AG04450 (cell line): ENCODE results near the gene PRPSAP1. TPM values are rescaled to one million over a fixed set of nuclear protein-coding genes. Genes with fewer than 3 reads are reported as not detected.
"Not testable (repeated sequence)": the region's sequence is repeated elsewhere in the genome, so short reads cannot be mapped to it uniquely, and the experiment has no call there.

Experiments used
- CTCF ChIA-PET: fragments of 300-600, 350-600 bp; formaldehyde crosslinking; extraction: SDS; loops from one replicate; lab custom pipeline; 2022; ENCODE audit warnings: antibody characterized with exemption, inconsistent platforms; lab: Charles Lee
- POLR2A ChIA-PET: fragments of 350-600 bp; formaldehyde crosslinking; extraction: SDS; loops from one replicate; lab custom pipeline; 2021; ENCODE audit warnings: antibody characterized with exemption, inconsistent platforms; lab: Yijun Ruan, JAX
- DNase-seq: peaks from one replicate; pipeline ENCODE4 v3.0.0-alpha.2; 2011; ENCODE audit warnings: low read depth, low spot score
- H3K27ac ChIP-seq: one replicate; pipeline ENCODE4 v1.5.1; 2012; ENCODE audit warnings: low read depth, low read length, control low read depth
- H3K27me3 ChIP-seq: one replicate; pipeline ENCODE4 v1.6.0; 2012; ENCODE audit warnings: low read length; ENCODE audit not compliant: control insufficient read depth, insufficient read depth
- H3K4me3 ChIP-seq: 2 replicates; pipeline ENCODE4 v1.5.1; 2011; ENCODE audit warnings: mild to moderate bottlenecking, low read depth, low read length, control low read depth
- H3K9me3 ChIP-seq: 2 replicates; pipeline ENCODE4 v1.5.1; 2012; ENCODE audit warnings: low read length; ENCODE audit not compliant: control insufficient read depth, insufficient read depth
- CTCF ChIP-seq: IDR thresholded peaks from 2 replicates; pipeline ENCODE4 v1.5.1; 2011; ENCODE audit warnings: low read depth, low read length, control low read depth, inconsistent platforms
- polyA plus RNA-seq: library from polyadenylated mRNA; depleted of rRNA; stranded (reverse); fragments of >200 nt; gene quantifications from 2 replicates; pipeline ENCODE4 v1.2.3, GENCODE V29; 2011

Gene PRPSAP1
- polyA plus RNA-seq, 1 experiment = 49.9 TPM

GRCh38 chr17:76268991-76269981 is 84.4 kb downstream of the PRPSAP1 start:
- no peak for TF ChIP-seq CTCF
- no peak overlapping the region for H3K4me3 ChIP-seq
- no peaks in the 10 kb centered on the region for H3K27me3 ChIP-seq
- H3K9me3 ChIP-seq = no peaks in the 10 kb centered on the region
- no peak for DNase-seq
- CTCF ChIA-PET = interaction anchor here (0.6 to 3.9 kb wide), 4 partner anchors 10 to 148 kb away, joined by 3 to 47 read pairs (median 4); no protein-coding TSS in a partner anchor
- H3K27ac ChIP-seq = no peak overlapping the region
- POLR2A ChIA-PET = interaction anchor here (0.5 to 0.6 kb wide), 2 partner anchors 36 to 109 kb away, joined by 5 to 6 read pairs; no protein-coding TSS in a partner anchor

- Histone ChIP-seq H3K27ac (no peak overlapping the region), H3K27me3 (no peaks in the 10 kb centered on the region), H3K9me3 (no peaks in the 10 kb centered on the region), H3K4me3 (no peak overlapping the region)
- TF ChIP-seq CTCF = no peak
- ChIA-PET CTCF (interaction anchor here (1.1 to 3.9 kb wide), 2 partner anchors 11 to 14 kb away, joined by 4 to 47 read pairs; no protein-coding TSS in a partner anchor), POLR2A (interaction anchor here (0.6 to 1.2 kb wide), 2 partner anchors 22 to 162 kb away, joined by 3 read pairs; no protein-coding TSS in a partner anchor)
- no peak for DNase-seq
These were observed 85.5 kb downstream of the PRPSAP1 start for GRCh38 chr17:76268015-76268749.

GRCh38 chr17:76267581-76268001 is 86.1 kb downstream of the PRPSAP1 start:
- H3K9me3 ChIP-seq, H3K4me3 ChIP-seq, H3K27ac ChIP-seq, H3K27me3 ChIP-seq, DNase-seq: not testable (repeated sequence)
- ChIA-PET POLR2A (interaction anchor here (1.2 kb wide), 1 partner anchor 162 kb away, joined by 3 read pairs; no protein-coding TSS in a partner anchor), CTCF (interaction anchor here (0.8 to 3.9 kb wide), 2 partner anchors 12 to 114 kb away, joined by 3 to 47 read pairs; no protein-coding TSS in a partner anchor)

- no peak for TF ChIP-seq CTCF
- Histone ChIP-seq H3K4me3 (peak overlapping the region; percentile 80), H3K9me3 (no peaks in the 10 kb centered on the region), H3K27ac (no peak overlapping the region), H3K27me3 (no peaks in the 10 kb centered on the region)
- no peak for DNase-seq
- ChIA-PET POLR2A (interaction anchor here (1.2 to 1.4 kb wide), 2 partner anchors 15 to 161 kb away, joined by 3 read pairs; no protein-coding TSS in a partner anchor), CTCF (interaction anchor here (0.8 to 3.9 kb wide), 2 partner anchors 12 to 114 kb away, joined by 3 to 47 read pairs; no protein-coding TSS in a partner anchor)
These were observed 86.6 kb downstream of the PRPSAP1 start for GRCh38 chr17:76267051-76267576.
